Endothelial cell of umbilical vein (primary cell): ENCODE results near the gene GPAM. TPM values are rescaled to one million over a fixed set of nuclear protein-coding genes. Genes with fewer than 3 reads are reported as not detected.

ENCODE experiments used
- BruUV-seq: library from RNA; stranded (reverse); fragments of 400-500 nt; replicated peaks from 2 replicates; lab custom pipeline; 2021; lab: Mats Ljungman, UMichigan
- CTCF ChIA-PET: fragments of 300-600, 350-600 bp; sonication (Branson Sonifier 250); formaldehyde crosslinking; loops from one replicate; lab custom pipeline; 2021; ENCODE audit warnings: antibody characterized with exemption, inconsistent platforms; lab: Charles Lee
- POLR2A ChIA-PET: fragments of 300-600, 350-600 bp; sonication (Branson Sonifier 250); formaldehyde crosslinking; loops from one replicate; lab custom pipeline; 2021; ENCODE audit warnings: antibody characterized with exemption, inconsistent platforms; lab: Charles Lee
- DNase-seq: peaks from one replicate; pipeline ENCODE4 v3.0.0-alpha.2; 2011; ENCODE audit warnings: low read depth, low spot score
- FAIRE-seq: peaks from 2 replicates; lab custom pipeline; 2011; peaks lifted over from hg19 to GRCh38; lab: Jason Lieb, UNC
- H2AFZ ChIP-seq: 2 replicates; pipeline ENCODE4 v1.6.0; 2012; ENCODE audit warnings: low read depth, low read length, control low read depth, inconsistent platforms
- H3K27ac ChIP-seq: 2 replicates; pipeline ENCODE4 v1.5.1; 2011; ENCODE audit warnings: low read depth, mild to moderate bottlenecking, control low read depth, low read length, moderate library complexity; ENCODE audit not compliant: insufficient read depth
- H3K27me3 ChIP-seq, 2 experiments: 2 replicates each; pipeline versions ENCODE4 v1.6.0 to v1.6.1; 2011; ENCODE audit warnings: low read length in 2 of 2, mixed read lengths in 1 of 2; ENCODE audit not compliant: control insufficient read depth in 2 of 2, insufficient read depth in 2 of 2
- H3K36me3 ChIP-seq, 2 experiments: 2 replicates in 1 of 2; 3 replicates in 1 of 2; pipeline ENCODE4 v1.5.1; 2011; ENCODE audit warnings: low read length in 2 of 2, mild to moderate bottlenecking in 1 of 2, moderate library complexity in 1 of 2; ENCODE audit not compliant: control insufficient read depth in 2 of 2, insufficient read depth in 2 of 2; ENCODE audit errors: extremely low read depth in 1 of 2
- H3K4me1 ChIP-seq: 3 replicates; pipeline ENCODE4 v1.5.1; 2011; ENCODE audit warnings: mild to moderate bottlenecking, low read length; ENCODE audit not compliant: control insufficient read depth, insufficient read depth; ENCODE audit errors: extremely low read depth
- H3K4me2 ChIP-seq: 2 replicates; pipeline ENCODE4 v1.6.1; 2011; ENCODE audit warnings: low read length, control low read depth, mixed read lengths; ENCODE audit not compliant: insufficient read depth
- H3K4me3 ChIP-seq, 3 experiments: fragments of 200-600 bp in 1 of 3; sonication (generic), shearing (Covaris generic) in 1 of 3; replicated peaks in 1 of 3; 2 replicates each; pipeline ENCODE4 v1.5.1; 2011 to 2016; ENCODE audit warnings: control low read depth in 3 of 3, low read length in 3 of 3, mild to moderate bottlenecking in 2 of 3, inconsistent platforms in 1 of 3, low read depth in 1 of 3, moderate library complexity in 1 of 3; ENCODE audit not compliant: insufficient read depth in 1 of 3
- H3K79me2 ChIP-seq: 2 replicates; pipeline ENCODE4 v1.6.0; 2012; ENCODE audit warnings: low read length, inconsistent platforms; ENCODE audit not compliant: control insufficient read depth, insufficient read depth
- H3K9ac ChIP-seq: replicated peaks from 2 replicates; pipeline ENCODE3; 2011; ENCODE audit warnings: low read length, control low read depth; ENCODE audit not compliant: insufficient read depth; ENCODE audit errors: extremely low read depth
- H3K9me1 ChIP-seq: replicated peaks from 3 replicates; pipeline ENCODE4 v1.6.0; 2011; ENCODE audit warnings: mild to moderate bottlenecking, low read length; ENCODE audit not compliant: control insufficient read depth, insufficient read depth; ENCODE audit errors: extremely low read depth
- H3K9me3 ChIP-seq: replicated peaks from 2 replicates; pipeline ENCODE4 v1.5.1; 2012; ENCODE audit warnings: low read length, inconsistent platforms; ENCODE audit not compliant: control insufficient read depth, insufficient read depth
- H4K20me1 ChIP-seq: replicated peaks from 2 replicates; pipeline ENCODE3; 2011; ENCODE audit warnings: mild to moderate bottlenecking, low read length; ENCODE audit not compliant: control insufficient read depth, insufficient read depth; ENCODE audit errors: extremely low read depth
- CTCF ChIP-seq, 2 donors: IDR thresholded peaks; 1 replicate in 1 of 2; 2 replicates in 1 of 2; pipeline ENCODE4 v1.5.1; 2011; ENCODE audit warnings: low read length in 2 of 2, mild to moderate bottlenecking in 2 of 2, moderate library complexity in 2 of 2, control low read depth in 1 of 2, inconsistent platforms in 1 of 2, low read depth in 1 of 2; ENCODE audit not compliant: insufficient read depth in 1 of 2; ENCODE audit errors: extremely low read depth in 1 of 2
- EZH2 ChIP-seq: IDR thresholded peaks from 2 replicates; pipeline ENCODE4 v1.6.1; 2012; ENCODE audit warnings: borderline replicate concordance, low read depth, mild to moderate bottlenecking, moderate library complexity, low read length, inconsistent platforms; ENCODE audit not compliant: severe bottlenecking
- FOS ChIP-seq: IDR thresholded peaks from 2 replicates; pipeline ENCODE4 v1.6.1; 2011; ENCODE audit warnings: mild to moderate bottlenecking, low read length, moderate library complexity, borderline replicate concordance; ENCODE audit not compliant: insufficient read depth
- GATA2 ChIP-seq: IDR thresholded peaks from 2 replicates; pipeline ENCODE4 v1.7.0; 2011; ENCODE audit warnings: low read depth, mild to moderate bottlenecking, moderate library complexity, mixed read lengths, low read length; ENCODE audit not compliant: insufficient read length, insufficient read depth
- JUN ChIP-seq: IDR thresholded peaks from 2 replicates; pipeline ENCODE4 v1.6.1; 2011; ENCODE audit warnings: borderline replicate concordance, low read depth; ENCODE audit not compliant: insufficient read length, insufficient read depth
- MYC ChIP-seq: IDR thresholded peaks from one replicate; pipeline ENCODE4 v1.6.1; 2011; ENCODE audit warnings: mild to moderate bottlenecking, low read depth, low read length
- POLR2A ChIP-seq: IDR thresholded peaks from 2 replicates; pipeline ENCODE4 v1.6.1; 2012; ENCODE audit warnings: low read depth, mild to moderate bottlenecking, control low read depth, low read length
- POLR2AphosphoS5 ChIP-seq: IDR thresholded peaks from 2 replicates; pipeline ENCODE4 v1.6.1; 2012; ENCODE audit warnings: low read depth, mild to moderate bottlenecking, control low read depth, low read length, moderate library complexity; ENCODE audit not compliant: insufficient read depth
- dilution Hi-C: fragments of 300-500 bp; cut with MboI; formaldehyde crosslinking; loops from one replicate; pipeline ENCODE4 v1.15.0; 2019; ENCODE audit warnings: low sequenced_read_pairs; ENCODE audit not compliant: extremely low pct_ligation_motif_present
- intact Hi-C: fragments of 100-400 bp; cut with micrococcal nuclease; formaldehyde crosslinking; loops from one replicate; pipeline ENCODE4 v1.10.0; 2022
- polyA plus RNA-seq, 4 experiments: library from polyadenylated mRNA; depleted of rRNA in 3 of 4; stranded (reverse) in 3 of 4; unstranded in 1 of 4; fragments of >200 nt; gene quantifications; 2 replicates each; pipeline versions ENCODE4 v1.2.1 to v1.2.3, GENCODE V29; 2011 to 2012; ENCODE audit warnings: missing spikeins in 1 of 4
- total RNA-seq: library from RNA; stranded (reverse); gene quantifications from 2 replicates; pipeline ENCODE4 v1.2.3, GENCODE V29; 2021
- TF ChIP-seq, protein P1 (sequence below): IDR thresholded peaks from 2 replicates; pipeline ENCODE4 v1.6.1; 2011; ENCODE audit not compliant: insufficient read depth, insufficient read length

The GPAM gene
- total and polyA plus RNA-seq, 2 donors (not counting 3 experiments of a cell fraction or from before 2014, with no cell fraction given): 3.4 to 9.7 TPM

- H3K9ac ChIP-seq: no peak overlapping the region
- no peak for DNase-seq
- no peaks in the 10 kb centered on the region for H3K4me1 ChIP-seq
- no TSS peak for BruUV-seq
- no peak for FAIRE-seq
- H3K27me3 ChIP-seq: no peaks in the 10 kb centered on the region
- no peaks in the 10 kb centered on the region for H3K79me2 ChIP-seq
- H2AFZ ChIP-seq: no peak overlapping the region
- H3K4me3 ChIP-seq: no peak overlapping the region
- H4K20me1 ChIP-seq: no peaks in the 10 kb centered on the region
- H3K9me3 ChIP-seq: no peaks in the 10 kb centered on the region
- dilution Hi-C loops: no loop called here
- no peak overlapping the region for H3K27ac ChIP-seq
- no peak overlapping the region for H3K4me2 ChIP-seq
- H3K36me3 ChIP-seq: peaks cover 0 to 2% of the 10 kb centered on the region in 2 experiments
- intact Hi-C loops: no loop called here
- ChIA-PET CTCF (interaction anchor here (0.6 to 2.2 kb wide), 3 partner anchors 36 to 262 kb away, joined by 3 to 8 read pairs (median 7); no protein-coding TSS in a partner anchor), POLR2A (no interaction called here)
- no peak for TF ChIP-seq FOS
- TF ChIP-seq POLR2AphosphoS5: no peak
- no peak for TF ChIP-seq CTCF (IDR thresholded peaks at IDR 0.05; ENCODE audit: extremely low read depth in 1 of 2, insufficient read depth in 1 of 2, low read depth in 1 of 2, low read length in 2 of 2)
- TF ChIP-seq MYC: no peak
- TF ChIP-seq GATA2: no peak
- TF ChIP-seq EZH2: no peak
- TF ChIP-seq POLR2A: no peak
- TF ChIP-seq, protein P1, sequence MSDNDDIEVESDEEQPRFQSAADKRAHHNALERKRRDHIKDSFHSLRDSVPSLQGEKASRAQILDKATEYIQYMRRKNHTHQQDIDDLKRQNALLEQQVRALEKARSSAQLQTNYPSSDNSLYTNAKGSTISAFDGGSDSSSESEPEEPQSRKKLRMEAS: no peak
- no peak for TF ChIP-seq JUN
- no peaks in the 10 kb centered on the region for H3K9me1 ChIP-seq
Measured at GRCh38 chr10:112173206-112173605, 10.4 kb downstream of the GPAM start.
